ENCODE measurements around the gene KREMEN2.
"Not testable (repeated sequence)": the region's sequence is repeated elsewhere in the genome, so short reads cannot be mapped to it uniquely, and the experiment has no call there.

Gene KREMEN2

DNA sequence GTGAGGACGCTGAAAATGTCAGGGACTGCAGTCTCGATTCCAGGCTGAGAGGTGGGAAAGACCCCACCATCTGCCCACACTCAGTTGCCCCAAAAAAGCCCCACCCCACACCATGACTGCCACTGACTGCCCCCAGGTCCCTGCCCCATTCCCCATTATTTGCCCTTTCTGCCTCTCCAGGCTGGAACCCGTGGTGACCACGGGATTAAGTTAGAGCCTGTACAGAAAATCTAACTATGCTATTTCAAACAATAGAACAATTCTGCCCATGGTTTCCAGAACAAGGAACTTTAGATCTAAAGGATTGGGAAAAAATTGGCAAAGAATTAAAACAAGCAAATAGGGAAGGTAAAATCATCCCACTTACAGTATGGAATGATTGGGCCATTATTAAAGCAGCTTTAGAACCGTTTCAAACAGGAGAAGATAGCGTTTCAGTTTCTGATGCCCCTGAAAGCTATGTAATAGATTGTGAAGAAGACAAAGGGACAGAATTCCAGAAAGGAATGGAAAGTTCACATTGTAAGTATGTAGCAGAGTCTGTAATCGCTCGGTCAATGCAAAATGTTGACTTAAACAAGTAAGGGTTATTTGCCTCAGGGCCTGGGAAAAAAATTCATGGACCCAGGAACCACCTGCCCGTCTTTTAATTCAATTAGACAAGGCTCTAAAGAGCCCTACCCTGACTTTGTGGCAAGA, 38.0 kb upstream of the KREMEN2 start:
- in situ Hi-C loops (cut with MboI; ENCODE audit: low sequenced_read_pairs, unreplicated experiment): no loop called here
- TF ChIP-seq, protein P1, sequence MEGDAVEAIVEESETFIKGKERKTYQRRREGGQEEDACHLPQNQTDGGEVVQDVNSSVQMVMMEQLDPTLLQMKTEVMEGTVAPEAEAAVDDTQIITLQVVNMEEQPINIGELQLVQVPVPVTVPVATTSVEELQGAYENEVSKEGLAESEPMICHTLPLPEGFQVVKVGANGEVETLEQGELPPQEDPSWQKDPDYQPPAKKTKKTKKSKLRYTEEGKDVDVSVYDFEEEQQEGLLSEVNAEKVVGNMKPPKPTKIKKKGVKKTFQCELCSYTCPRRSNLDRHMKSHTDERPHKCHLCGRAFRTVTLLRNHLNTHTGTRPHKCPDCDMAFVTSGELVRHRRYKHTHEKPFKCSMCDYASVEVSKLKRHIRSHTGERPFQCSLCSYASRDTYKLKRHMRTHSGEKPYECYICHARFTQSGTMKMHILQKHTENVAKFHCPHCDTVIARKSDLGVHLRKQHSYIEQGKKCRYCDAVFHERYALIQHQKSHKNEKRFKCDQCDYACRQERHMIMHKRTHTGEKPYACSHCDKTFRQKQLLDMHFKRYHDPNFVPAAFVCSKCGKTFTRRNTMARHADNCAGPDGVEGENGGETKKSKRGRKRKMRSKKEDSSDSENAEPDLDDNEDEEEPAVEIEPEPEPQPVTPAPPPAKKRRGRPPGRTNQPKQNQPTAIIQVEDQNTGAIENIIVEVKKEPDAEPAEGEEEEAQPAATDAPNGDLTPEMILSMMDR (IDR thresholded peaks at IDR 0.05; ENCODE audit: borderline replicate concordance, control extremely low read depth, extremely low read depth, insufficient read depth, missing control alignments): no peak
- DNase-seq (ENCODE audit: low spot score): no peak

DNA sequence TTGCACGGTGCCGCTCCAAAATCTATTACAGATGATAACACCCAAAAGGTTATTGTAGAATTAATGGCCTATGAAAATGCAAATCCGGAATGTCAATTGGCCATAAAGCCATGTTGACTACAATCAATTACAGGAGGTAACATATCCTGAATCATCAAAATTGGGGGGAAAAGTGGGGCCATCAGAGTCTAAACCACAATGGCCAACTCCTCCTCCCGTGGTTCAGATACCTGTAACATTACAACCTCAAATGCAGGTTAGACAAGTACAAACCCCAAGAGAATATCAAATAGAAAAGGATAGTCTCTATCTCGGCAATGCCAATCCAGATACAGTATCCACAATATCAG, 37.5 kb upstream of the KREMEN2 start:
- no peak for DNase-seq (ENCODE audit: low spot score)
- in situ Hi-C loops (cut with MboI; ENCODE audit: low sequenced_read_pairs, unreplicated experiment): no loop called here

DNA sequence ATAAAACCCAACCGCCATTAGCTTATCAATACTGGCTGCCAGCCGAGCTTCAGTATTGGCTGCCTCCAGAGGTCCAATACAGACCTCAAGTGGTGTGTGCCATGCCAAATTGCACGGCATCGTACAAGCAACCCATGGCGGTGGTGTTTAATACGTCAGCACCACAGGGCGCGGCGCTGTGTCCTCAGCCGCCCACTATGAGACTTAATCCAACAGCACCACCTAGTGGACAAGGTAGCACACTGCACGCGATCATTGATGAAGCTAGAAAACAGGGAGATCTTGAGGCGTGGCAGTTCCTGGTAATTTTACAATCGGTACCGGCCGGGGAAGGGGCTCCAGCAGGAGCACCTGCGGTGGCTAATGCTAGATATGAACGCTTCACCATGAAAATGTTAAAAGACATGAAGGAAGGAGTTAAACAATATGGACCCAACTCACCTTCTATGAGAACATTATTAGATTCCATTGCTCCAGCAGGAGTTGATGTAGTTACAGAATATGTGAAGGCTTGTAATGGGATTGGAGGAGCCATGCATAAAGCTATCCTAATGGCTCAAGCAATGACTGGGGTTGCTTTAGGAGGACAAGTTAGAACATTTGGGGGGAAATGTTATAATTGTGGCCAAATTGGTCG, 36.9 kb upstream of the KREMEN2 start:
- TF ChIP-seq, protein P1 (IDR thresholded peaks at IDR 0.05; ENCODE audit: borderline replicate concordance, control extremely low read depth, extremely low read depth, insufficient read depth, missing control alignments): peak; percentile 96
- in situ Hi-C loops (cut with MboI; ENCODE audit: low sequenced_read_pairs, unreplicated experiment): no loop called here
- DNase-seq (ENCODE audit: low spot score): peak; percentile 85

More for the DNA sequence above, 37.5 kb upstream of the KREMEN2 start:
- TF ChIP-seq, protein P1 (IDR thresholded peaks at IDR 0.05; ENCODE audit: borderline replicate concordance, control extremely low read depth, extremely low read depth, insufficient read depth, missing control alignments): no peak

DNA sequence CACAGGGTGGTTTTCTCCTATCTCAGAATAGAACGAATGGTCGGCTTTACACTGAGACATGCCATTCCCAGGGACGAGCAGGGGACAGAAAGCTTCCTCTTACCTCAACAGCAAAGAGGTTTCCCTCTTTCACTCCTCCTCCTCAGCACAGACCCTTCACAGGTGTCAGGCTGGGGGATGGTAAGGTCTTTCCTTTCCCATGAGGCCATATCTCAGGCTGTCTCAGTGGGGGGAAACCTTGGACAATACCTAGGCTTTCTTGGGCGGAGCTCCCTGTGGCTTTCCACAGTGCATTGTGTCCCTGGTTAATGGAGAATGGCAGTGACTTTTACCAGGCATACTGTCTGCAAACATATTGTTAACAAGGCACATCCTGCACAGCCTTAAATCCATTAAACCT, 35.9 kb upstream of the KREMEN2 start:
- DNase-seq (ENCODE audit: low spot score); in situ Hi-C loops (cut with MboI; ENCODE audit: low sequenced_read_pairs, unreplicated experiment): not testable (repeated sequence)

DNA sequence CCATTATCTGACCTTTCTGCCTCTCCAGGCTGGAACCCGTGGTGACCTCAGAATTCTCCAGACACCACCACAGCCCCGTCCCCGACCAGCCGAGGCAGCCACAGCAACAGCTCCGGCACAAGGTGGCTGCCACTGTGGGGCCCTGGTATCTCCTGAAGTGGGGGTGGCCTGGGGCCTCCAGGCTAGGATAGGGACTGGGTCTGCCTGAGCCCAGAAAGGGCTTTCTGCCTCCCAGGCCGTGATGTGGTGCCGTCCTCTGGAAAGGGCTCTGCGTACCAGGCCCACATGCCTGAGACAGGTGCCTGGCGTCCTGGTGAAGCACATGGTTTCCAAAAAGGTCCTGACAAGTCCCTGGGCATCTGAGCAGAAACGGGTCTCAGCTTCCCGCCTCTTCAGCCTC, 35.3 kb upstream of the KREMEN2 start:
- TF ChIP-seq, protein P1 (IDR thresholded peaks at IDR 0.05; ENCODE audit: borderline replicate concordance, control extremely low read depth, extremely low read depth, insufficient read depth, missing control alignments): no peak
- no peak for DNase-seq (ENCODE audit: low spot score)

DNA sequence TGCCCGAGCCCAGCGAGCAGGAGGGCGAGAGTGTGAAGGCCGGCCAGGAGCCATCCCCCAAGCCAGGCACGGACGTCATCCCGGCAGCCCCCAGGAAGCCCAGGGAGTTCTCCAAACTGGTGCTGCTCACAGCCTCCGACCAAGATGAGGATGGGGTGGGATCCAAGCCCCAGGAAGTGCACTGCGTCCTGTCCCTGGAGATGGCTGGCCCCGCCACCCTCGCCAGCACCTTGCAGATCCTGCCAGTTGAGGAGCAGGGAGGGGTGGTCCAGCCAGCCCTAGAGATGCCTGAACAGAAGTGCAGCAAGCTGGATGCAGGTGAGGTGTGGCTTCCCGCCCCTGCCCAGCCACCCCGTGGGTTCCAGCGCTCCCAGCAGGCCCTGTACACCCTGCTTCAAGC, 34.4 kb upstream of the KREMEN2 start:
- in situ Hi-C loops (cut with MboI; ENCODE audit: low sequenced_read_pairs, unreplicated experiment): no loop called here
- TF ChIP-seq, protein P1 (IDR thresholded peaks at IDR 0.05; ENCODE audit: borderline replicate concordance, control extremely low read depth, extremely low read depth, insufficient read depth, missing control alignments): no peak
- DNase-seq (ENCODE audit: low spot score): no peak

More for the DNA sequence above, 35.3 kb upstream of the KREMEN2 start:
- in situ Hi-C loops (cut with MboI; ENCODE audit: low sequenced_read_pairs, unreplicated experiment): no loop called here

DNA sequence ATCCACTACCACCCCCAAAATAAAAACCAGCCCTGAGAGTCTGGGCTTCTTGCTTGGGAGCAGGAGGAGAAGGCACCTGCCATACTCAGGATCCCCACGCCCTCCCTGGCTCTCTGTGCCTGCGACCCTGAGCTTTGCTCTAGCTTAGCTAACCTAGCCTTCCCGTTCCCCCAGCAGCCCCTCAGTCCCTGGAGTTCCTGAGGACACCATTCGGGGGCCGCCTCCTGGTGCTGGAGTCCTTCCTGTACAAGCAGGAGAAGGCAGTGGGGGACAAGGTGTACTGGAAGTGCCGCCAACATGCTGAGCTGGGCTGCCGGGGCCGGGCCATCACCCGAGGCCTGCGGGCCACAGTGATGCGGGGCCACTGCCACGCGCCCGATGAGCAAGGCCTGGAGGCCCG, 33.8 kb upstream of the KREMEN2 start:
- TF ChIP-seq, protein P1 (IDR thresholded peaks at IDR 0.05; ENCODE audit: borderline replicate concordance, control extremely low read depth, extremely low read depth, insufficient read depth, missing control alignments): no peak
- in situ Hi-C loops (cut with MboI; ENCODE audit: low sequenced_read_pairs, unreplicated experiment): no loop called here
- no peak for DNase-seq (ENCODE audit: low spot score)

DNA sequence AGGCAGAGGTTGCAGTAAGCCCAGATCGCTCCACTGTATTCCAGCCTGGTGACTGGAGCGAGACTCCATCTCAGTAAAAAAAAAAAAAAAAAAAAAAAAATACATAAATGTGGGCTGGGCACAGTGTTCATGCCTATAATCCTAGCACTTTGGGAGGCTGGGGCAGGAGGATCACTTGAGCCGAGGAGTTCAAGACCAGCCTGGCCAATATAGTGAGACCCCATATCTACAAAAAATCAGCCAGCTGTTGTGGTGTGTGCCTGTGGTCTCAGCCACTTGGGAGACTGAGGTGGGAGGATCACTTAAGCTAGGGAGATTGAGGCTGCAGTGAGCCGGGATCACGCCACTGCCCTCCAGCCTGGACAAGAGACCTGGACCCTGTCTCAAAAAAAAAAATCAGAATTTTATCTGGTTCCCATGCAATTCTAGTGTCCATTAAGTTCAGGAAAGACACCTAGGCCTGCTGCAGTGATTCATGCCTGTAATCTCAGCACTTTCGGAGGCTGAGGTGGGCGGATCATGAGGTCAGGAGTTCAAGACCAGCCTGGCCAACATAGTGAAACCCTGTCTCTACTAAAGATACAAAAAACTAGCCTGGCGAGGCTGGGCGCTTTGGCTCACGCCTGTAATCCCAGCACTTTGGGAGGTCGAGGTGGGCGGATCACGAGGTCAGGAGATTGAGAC, 32.7 kb upstream of the KREMEN2 start:
- DNase-seq (ENCODE audit: low spot score); in situ Hi-C loops (cut with MboI; ENCODE audit: low sequenced_read_pairs, unreplicated experiment): not testable (repeated sequence)
